Vagina (tissue), 2 donors: ENCODE data around the gene STOM. TPM values are rescaled to one million over a fixed set of nuclear protein-coding genes. Genes with fewer than 3 reads are reported as not detected.

Experiments
- DNase-seq, 2 donors: peaks; one replicate each; pipeline ENCODE4 v3.0.0-alpha.2; 2017; ENCODE audit errors: extremely low spot score in 2 of 2
- H3K27ac ChIP-seq: fragments of 200-600 bp; sonication (generic); one replicate; pipeline ENCODE4 v1.5.1; 2019
- H3K27me3 ChIP-seq: fragments of 200-600 bp; sonication (generic); one replicate; pipeline ENCODE4 v1.5.1; 2019
- H3K36me3 ChIP-seq, 2 donors: fragments of 200-600 bp; sonication (generic); one replicate each; pipeline ENCODE4 v1.5.1; 2017 to 2019
- H3K4me1 ChIP-seq: fragments of 200-600 bp; sonication (generic); one replicate; pipeline ENCODE4 v1.5.1; 2019
- H3K4me3 ChIP-seq, 2 donors: fragments of 200-600 bp; sonication (generic); 1 replicate in 1 of 2; 2 replicates in 1 of 2; pipeline ENCODE4 v1.5.1; 2016 to 2019
- H3K9me3 ChIP-seq: fragments of 200-600 bp; sonication (generic); one replicate; pipeline ENCODE4 v1.5.1; 2019
- POLR2A ChIP-seq, 2 donors: fragments of 450-650 bp; IDR thresholded peaks; one replicate each; pipeline ENCODE4 v1.6.1; 2017; ENCODE audit warnings: antibody characterized with exemption in 2 of 2, mild to moderate bottlenecking in 2 of 2, moderate library complexity in 2 of 2
- POLR2AphosphoS5 ChIP-seq, 2 donors: sonication (generic); formaldehyde crosslinking; IDR thresholded peaks; one replicate each; pipeline ENCODE4 v1.9.0; 2017; ENCODE audit warnings: antibody characterized with exemption in 2 of 2, mild to moderate bottlenecking in 2 of 2, low read depth in 1 of 2; ENCODE audit not compliant: insufficient read depth in 1 of 2
- intact Hi-C: fragments of 100-400 bp; cut with DNase I; formaldehyde crosslinking; loops from one replicate; pipeline ENCODE4 v1.15.1; 2023
- total RNA-seq: library from RNA; depleted of rRNA; stranded (reverse); fragments of >200 nt; gene quantifications from one replicate; pipeline ENCODE4 v1.2.3, GENCODE V29; 2016
- TF ChIP-seq, protein P1 (sequence below), 3 experiments: fragments of 450-650 bp in 2 of 3; fragments of 200-600 bp in 1 of 3; sonication (generic) in 1 of 3; IDR thresholded peaks; one replicate each; pipeline ENCODE4 v1.5.1; 2017 to 2019; ENCODE audit warnings: antibody characterized with exemption in 3 of 3, mild to moderate bottlenecking in 2 of 3, moderate library complexity in 2 of 3

STOM gene
- total RNA-seq, 1 donor from 2014 or later: 263 TPM

DNA sequence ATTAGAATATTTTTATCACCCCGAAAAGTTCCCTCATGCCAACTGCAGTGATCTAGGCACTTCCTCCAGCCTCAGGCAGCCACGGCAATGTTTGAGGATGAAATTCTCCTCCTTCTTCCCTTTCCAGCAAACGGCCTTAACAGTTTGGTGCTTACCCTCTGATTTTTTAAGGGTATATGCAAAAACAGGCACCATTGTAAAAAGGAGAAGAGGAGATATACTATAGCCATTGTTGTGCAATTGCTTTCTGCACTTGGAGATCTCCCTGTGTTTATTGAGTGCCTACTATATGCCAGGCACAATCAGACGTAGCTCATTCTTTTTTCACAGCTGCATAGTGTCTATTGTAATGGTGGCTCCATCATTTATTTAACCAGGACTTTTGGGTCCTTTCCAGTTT, 72.7 kb downstream of the STOM start:
- H3K4me3 ChIP-seq: no peak overlapping the region
- peaks cover 0 to 8% of the 10 kb centered on the region in 2 donors for H3K36me3 ChIP-seq
- no peak for DNase-seq
- H3K27me3 ChIP-seq: no peaks in the 10 kb centered on the region
- TF ChIP-seq, protein P1, sequence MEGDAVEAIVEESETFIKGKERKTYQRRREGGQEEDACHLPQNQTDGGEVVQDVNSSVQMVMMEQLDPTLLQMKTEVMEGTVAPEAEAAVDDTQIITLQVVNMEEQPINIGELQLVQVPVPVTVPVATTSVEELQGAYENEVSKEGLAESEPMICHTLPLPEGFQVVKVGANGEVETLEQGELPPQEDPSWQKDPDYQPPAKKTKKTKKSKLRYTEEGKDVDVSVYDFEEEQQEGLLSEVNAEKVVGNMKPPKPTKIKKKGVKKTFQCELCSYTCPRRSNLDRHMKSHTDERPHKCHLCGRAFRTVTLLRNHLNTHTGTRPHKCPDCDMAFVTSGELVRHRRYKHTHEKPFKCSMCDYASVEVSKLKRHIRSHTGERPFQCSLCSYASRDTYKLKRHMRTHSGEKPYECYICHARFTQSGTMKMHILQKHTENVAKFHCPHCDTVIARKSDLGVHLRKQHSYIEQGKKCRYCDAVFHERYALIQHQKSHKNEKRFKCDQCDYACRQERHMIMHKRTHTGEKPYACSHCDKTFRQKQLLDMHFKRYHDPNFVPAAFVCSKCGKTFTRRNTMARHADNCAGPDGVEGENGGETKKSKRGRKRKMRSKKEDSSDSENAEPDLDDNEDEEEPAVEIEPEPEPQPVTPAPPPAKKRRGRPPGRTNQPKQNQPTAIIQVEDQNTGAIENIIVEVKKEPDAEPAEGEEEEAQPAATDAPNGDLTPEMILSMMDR (IDR thresholded peaks at IDR 0.05): no peak
- TF ChIP-seq POLR2A (IDR thresholded peaks at IDR 0.05) (no peak), POLR2AphosphoS5 (IDR thresholded peaks at IDR 0.05; ENCODE audit: insufficient read depth in 1 of 2, low read depth in 1 of 2) (no peak)
- peak overlapping the region; percentile 97 for H3K27ac ChIP-seq
- intact Hi-C loops: no loop called here
- no peaks in the 10 kb centered on the region for H3K9me3 ChIP-seq
- H3K4me1 ChIP-seq: peaks cover 92% of the 10 kb centered on the region

DNA sequence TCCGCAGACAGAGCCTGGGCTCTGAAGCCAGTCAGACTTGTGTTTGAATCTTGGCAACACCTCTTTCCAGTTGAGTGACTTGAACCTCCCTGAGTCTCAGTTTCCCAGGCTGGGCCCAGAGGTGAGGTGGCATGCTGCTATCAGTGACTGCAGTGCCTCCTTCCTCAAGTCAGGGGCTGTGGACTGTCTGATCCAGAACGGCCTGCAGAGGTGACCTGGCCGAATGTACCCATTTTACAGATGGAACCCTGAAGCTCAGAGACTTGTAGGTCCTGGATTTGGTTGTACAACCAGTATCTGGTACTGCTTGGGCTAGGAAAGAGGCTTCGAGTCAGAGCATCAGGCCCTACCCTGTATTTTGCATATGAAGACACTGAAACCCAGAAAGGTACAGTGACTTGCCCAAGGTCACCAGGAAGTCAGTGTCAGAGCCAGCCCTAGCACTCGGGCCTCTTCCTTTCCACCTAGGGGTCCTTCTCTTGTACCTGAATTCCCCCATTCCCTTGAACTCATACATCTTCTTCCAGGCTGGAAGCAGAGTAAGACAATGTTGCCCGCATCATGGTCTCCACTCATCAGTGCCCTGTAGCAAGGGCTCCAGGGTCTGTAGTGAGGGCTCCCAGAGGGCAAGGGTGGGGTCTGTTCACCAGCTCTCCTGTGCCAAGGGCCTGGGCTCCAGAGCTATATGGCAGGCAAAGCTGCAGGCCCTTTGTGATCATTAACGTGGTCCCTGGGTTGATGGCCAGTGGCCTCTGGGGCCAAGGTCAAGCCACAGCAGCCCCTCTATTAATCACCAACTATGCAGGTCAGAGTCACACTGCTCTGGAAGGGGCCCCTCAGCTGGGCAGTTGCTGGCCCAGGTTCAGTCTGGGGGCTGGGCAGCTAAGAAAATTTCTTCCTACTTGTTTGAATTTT, 73.6 kb downstream of the STOM start:
- H3K36me3 ChIP-seq: no peaks in the 10 kb centered on the region
- H3K27me3 ChIP-seq: no peaks in the 10 kb centered on the region
- no peak for DNase-seq
- TF ChIP-seq, protein P1 (IDR thresholded peaks at IDR 0.05): no peak
- TF ChIP-seq POLR2A (IDR thresholded peaks at IDR 0.05): no peak
- H3K4me3 ChIP-seq: no peak overlapping the region
- no peaks in the 10 kb centered on the region for H3K9me3 ChIP-seq
- H3K4me1 ChIP-seq: peaks cover 91% of the 10 kb centered on the region
- intact Hi-C loops: no loop called here
- peak overlapping the region; percentile 97 for H3K27ac ChIP-seq

DNA sequence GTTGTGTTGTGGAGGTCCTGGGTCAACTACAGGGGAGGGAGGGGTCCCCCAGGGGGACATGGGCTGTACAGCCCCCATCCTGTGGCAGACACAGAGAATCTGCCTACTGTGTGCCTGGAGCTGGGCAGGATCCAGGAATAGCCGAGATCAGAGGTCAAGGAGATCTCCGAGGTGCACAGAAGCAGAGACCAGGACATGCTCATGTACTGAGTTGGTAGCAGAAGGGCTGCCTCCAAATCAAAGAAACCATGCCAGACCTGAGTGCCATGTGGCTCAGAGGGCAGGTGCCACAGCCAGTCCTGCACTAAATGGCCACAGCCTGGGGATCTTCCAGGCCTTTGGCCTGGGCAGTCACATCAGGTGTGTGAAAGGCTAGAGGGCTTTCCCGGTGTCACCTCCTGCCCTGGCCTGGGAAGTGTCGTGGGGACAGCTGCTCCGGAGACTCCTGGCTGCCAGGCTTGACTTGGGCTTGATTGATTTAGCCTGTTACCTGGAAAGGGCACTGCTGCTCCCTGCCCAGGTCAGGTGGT, 74.3 kb downstream of the STOM start:
- intact Hi-C loops: no loop called here
- peak overlapping the region; percentile 97 for H3K27ac ChIP-seq
- no peaks in the 10 kb centered on the region for H3K27me3 ChIP-seq
- no peak for DNase-seq
- no peaks in the 10 kb centered on the region for H3K9me3 ChIP-seq
- H3K4me1 ChIP-seq: peaks cover 84% of the 10 kb centered on the region
- no peak overlapping the region for H3K4me3 ChIP-seq
- H3K36me3 ChIP-seq: no peaks in the 10 kb centered on the region
- no peak for TF ChIP-seq POLR2A (IDR thresholded peaks at IDR 0.05)
- peak in 1 of 2 donors; percentile 43 for TF ChIP-seq POLR2AphosphoS5 (IDR thresholded peaks at IDR 0.05; ENCODE audit: insufficient read depth in 1 of 2, low read depth in 1 of 2)
- TF ChIP-seq, protein P1 (IDR thresholded peaks at IDR 0.05): no peak

DNA sequence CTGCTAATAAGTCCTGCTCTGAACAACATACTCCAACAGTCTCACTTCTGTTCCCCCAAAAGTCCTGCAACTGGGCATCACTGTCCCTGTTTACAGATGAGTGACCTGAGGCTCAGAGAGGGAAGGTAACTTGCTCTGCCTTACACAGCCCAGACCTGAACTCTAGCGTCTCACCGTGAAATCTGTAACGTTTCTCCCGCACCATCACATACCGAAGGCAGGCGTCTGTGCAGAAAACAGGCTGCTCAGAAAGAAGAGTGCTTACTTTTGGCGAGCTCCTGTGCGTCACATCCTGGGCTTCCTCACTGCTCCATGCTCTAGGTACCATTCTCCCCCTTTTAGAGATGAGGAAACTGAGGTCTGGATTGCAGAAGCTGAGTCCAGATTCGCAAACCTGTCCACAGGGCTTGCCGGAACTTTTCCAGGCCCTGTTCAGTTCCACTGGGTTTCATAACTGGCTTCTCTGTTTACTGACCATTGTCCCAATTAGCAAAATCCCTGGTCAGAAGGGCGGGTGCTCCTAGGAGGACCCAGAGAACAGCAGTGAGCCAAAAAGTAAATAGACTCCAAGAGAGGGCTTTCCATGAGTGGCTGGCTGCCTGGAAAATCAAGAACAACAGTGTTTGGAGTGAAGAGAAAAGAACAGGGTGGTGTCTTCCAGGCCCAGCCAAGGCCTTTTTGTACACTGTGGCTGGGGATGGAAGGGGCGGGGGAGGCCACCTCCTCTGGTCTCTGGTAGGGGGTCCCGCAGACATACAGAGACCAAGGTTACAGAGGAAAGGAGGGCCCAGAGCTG, 75.0 kb downstream of the STOM start:
- intact Hi-C loops: no loop called here
- H3K9me3 ChIP-seq: no peaks in the 10 kb centered on the region
- H3K36me3 ChIP-seq: no peaks in the 10 kb centered on the region
- peaks cover 86% of the 10 kb centered on the region for H3K4me1 ChIP-seq
- no peak for DNase-seq
- peak in 1 of 2 donors; percentile 87 for TF ChIP-seq POLR2AphosphoS5 (IDR thresholded peaks at IDR 0.05; ENCODE audit: insufficient read depth in 1 of 2, low read depth in 1 of 2)
- no peak for TF ChIP-seq POLR2A (IDR thresholded peaks at IDR 0.05)
- H3K27me3 ChIP-seq: no peaks in the 10 kb centered on the region
- H3K27ac ChIP-seq: peak overlapping the region; percentile 97
- no peak overlapping the region for H3K4me3 ChIP-seq

DNA sequence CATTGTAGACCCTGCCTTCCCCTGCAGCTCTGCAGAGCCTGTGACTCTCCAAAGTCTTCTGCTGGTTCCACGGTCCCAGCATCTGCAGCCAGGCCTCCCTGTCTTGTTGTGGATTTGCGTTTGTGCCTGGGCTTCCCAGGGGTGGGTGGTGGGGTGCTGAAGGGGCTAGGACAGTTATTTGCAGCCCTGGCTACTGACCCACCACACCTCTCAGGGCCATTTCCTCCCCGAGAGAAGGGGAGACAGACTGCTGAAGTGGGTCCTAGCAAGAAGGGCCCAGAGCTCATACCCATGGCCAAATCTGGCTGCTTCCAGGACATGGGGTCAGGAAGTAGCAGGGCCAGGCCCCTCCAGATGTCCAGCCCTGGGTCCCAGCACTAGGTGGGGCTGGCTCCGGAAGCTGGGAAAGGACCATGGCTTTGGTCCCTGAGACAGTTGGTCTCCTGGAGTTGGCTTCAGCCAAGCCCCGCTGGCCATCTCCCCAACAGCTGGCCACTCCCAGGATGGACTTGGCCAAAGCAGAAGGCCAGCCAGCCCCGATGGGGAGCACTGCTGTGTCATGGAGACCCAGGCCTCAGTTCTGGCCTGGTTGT, 75.8 kb downstream of the STOM start:
- DNase-seq: no peak
- Histone ChIP-seq H3K4me3 (peak overlapping the region in 1 of 2 donors; percentile 3), H3K36me3 (no peaks in the 10 kb centered on the region), H3K27me3 (no peaks in the 10 kb centered on the region), H3K27ac (peak overlapping the region; percentile 97), H3K4me1 (peaks cover 92% of the 10 kb centered on the region), H3K9me3 (no peaks in the 10 kb centered on the region)
- TF ChIP-seq, protein P1 (IDR thresholded peaks at IDR 0.05): no peak
- no peak for TF ChIP-seq POLR2A (IDR thresholded peaks at IDR 0.05)
- peak in 1 of 2 donors; percentile 10 for TF ChIP-seq POLR2AphosphoS5 (IDR thresholded peaks at IDR 0.05; ENCODE audit: insufficient read depth in 1 of 2, low read depth in 1 of 2)
- intact Hi-C loops: no loop called here
